Measurements from ENCODE around the gene PACSIN1. TPM values are rescaled to one million over a fixed set of nuclear protein-coding genes. Genes with fewer than 3 reads are reported as not detected.

Gene PACSIN1
- total RNA-seq, 1 experiment from 2014 or later, result 5.0 TPM

GRCh38 chr6:34527751-34528670, 62.1 kb downstream of the PACSIN1 start:
- Histone ChIP-seq H2AFZ (ENCODE audit: low read depth, low read length, poor library complexity, severe bottlenecking) (peak overlapping the region; percentile 94), H3K4me1 (ENCODE audit: control insufficient read depth in 1 of 2, insufficient read depth in 2 of 2, low read length in 2 of 2) (peaks cover 10 to 14% of the 10 kb centered on the region in 2 experiments; a peak in 3 of 4 replicates), H3K79me2 (ENCODE audit: insufficient read depth, low read length) (no peaks in the 10 kb centered on the region), H3K9ac (ENCODE audit: low read length) (peak overlapping the region; percentile 40; the same call in 1 of the 2 replicates), H3K27me3 (ENCODE audit: insufficient read depth, low read length) (no peaks in the 10 kb centered on the region), H3K27ac (ENCODE audit: low read depth, low read length) (no peak overlapping the region), H3K36me3 (ENCODE audit: control insufficient read depth in 1 of 2, insufficient read depth in 2 of 2, low read length in 2 of 2) (no peaks in the 10 kb centered on the region), H3K4me3 (replicated peaks in 1 of 2; ENCODE audit: low read depth in 1 of 2, low read length in 2 of 2) (peak overlapping the region in 1 of 2 experiments; percentile 44; a peak in 1 of 4 replicates), H3K4me2 (ENCODE audit: low read length) (peak overlapping the region; percentile 77), H3K9me3 (ENCODE audit: control insufficient read depth in 1 of 2, insufficient read depth in 1 of 2, low read depth in 1 of 2, low read length in 2 of 2) (no peaks in the 10 kb centered on the region), H3K9me2 (ENCODE audit: insufficient read depth) (no peaks in the 10 kb centered on the region), H4K20me1 (ENCODE audit: insufficient read depth) (no peaks in the 10 kb centered on the region)
- ChIA-PET RAD21 (ENCODE audit: low non-redundant PET in 1 of 2, low total read pairs in 2 of 2, uncharacterized antibody in 2 of 2, unreplicated experiment in 2 of 2) (no interaction called here), POLR2A (no interaction called here), CTCF (interaction anchor here (1.1 to 1.9 kb wide), 2 partner anchors 82 to 612 kb away, joined by 3 to 7 read pairs; no protein-coding TSS in a partner anchor)
- intact Hi-C loops (cut with micrococcal nuclease), result loop anchor here (1.0 kb wide), 1 partner anchor 81 kb away; no protein-coding TSS in a partner anchor
- DNase-seq (ENCODE audit: low read depth, low spot score), result no peak
- no TSS peak for BruUV-seq (replicated peaks)
- TF ChIP-seq MAX (IDR thresholded peaks at IDR 0.05) (no peak), JUND (IDR thresholded peaks at IDR 0.05) (no peak), POLR2A (IDR thresholded peaks at IDR 0.05; ENCODE audit: borderline replicate concordance, extremely low read depth, insufficient read depth, insufficient read length) (no peak), FOSL1 (IDR thresholded peaks at IDR 0.05; ENCODE audit: low read depth) (no peak), ZNF274 (IDR thresholded peaks at IDR 0.05; ENCODE audit: low read depth, low read length) (no peak), EZH2 (IDR thresholded peaks at IDR 0.05) (no peak), RAD21 (IDR thresholded peaks at IDR 0.05; ENCODE audit: low read depth) (no peak), CTCF (IDR thresholded peaks at IDR 0.05 in 2 of 3, conservative IDR thresholded peaks at IDR 0.05 in 1 of 3; ENCODE audit: borderline replicate concordance in 1 of 3, insufficient read depth in 1 of 3, low read depth in 2 of 3, low read length in 2 of 3) (no peak)
- ATAC-seq, result no peak
